Dedifferentiated amniotic fluid mesenchymal stem cell (primary cell): ENCODE results near the gene PCAT6.
"Not testable (repeated sequence)": the region's sequence is repeated elsewhere in the genome, so short reads cannot be mapped to it uniquely, and the experiment has no call there.

ENCODE experiments used
- DNase-seq: peaks from one replicate; pipeline ENCODE4 v3.0.0-alpha.2; 2016; ENCODE audit errors: extremely low spot score

The PCAT6 gene

DNA sequence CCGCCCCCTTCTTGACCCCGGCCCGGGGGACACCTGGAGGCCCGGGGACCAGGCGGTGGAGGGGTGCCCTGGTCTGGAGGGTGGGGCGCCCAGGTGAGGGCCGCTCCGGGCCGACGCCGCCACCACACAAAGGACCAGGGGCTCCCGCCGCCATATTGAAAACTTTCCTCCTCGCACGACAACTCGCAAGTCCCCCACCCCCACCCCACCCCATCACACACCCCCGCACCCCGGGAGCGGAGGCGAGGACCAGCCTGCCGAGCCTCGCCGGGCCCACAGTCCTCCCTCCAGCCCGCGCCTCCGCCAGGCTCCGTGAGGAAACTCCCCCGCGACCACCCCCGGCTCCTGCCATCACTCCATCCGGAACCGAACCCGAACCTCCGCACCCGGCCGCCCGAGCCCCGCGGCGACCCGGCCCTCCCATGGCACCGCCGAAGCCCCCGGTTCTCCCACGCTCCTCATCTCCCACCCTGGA lies 3.3 kb upstream of the PCAT6 start:
- no peak for DNase-seq

DNA sequence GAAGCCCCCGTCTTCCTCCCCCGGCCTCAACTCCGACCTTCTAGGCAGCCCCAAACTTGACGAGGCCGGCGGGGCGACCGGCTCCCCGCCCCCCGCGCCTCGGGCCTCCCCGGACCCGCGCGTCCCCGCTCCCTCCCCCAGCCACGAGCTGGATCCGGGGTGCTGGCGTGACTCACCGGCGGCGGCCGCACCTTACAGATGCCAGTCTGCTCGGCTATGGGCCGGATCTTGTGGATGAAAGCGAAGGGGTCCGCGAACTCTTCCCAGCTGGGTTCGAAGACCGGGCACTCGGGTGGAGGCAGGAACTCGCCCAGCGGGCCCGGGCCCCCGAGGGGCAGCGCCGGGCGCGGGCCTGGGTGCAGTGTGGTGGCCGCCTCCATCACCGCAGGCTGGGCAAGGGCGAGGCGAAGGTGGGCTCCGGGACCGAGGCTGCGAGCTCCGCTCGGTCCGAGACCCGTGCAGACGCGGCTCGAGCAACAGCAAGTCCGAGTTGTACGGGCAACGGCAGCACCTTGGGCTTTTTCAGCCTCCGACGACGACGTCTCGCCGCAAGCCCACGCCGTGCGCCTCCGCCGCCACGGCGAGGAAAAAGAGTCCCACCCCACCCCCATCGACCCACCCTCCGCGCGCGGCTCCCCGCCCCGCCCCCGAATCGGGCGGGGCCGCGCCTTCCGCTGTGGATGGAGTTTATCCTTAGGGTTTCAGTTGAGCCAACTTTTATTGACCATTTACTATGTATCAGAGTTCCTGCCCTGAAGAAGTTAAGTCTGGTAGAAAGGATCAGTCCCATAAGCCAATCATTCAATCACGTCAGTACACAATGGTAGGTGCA lies 2.6 kb upstream of the PCAT6 start, which contains the start of gene KDM5B:
Gene KDM5B, minus strand, starts transcription at position 496 of the 832 bp plus-strand sequence. Its CDS starts 116 bp downstream, at position 380.
- no peak for DNase-seq

- no peak for DNase-seq
Observed at GRCh38 chr1:202809597-202810159, 1.1 kb upstream of the PCAT6 start.

DNA sequence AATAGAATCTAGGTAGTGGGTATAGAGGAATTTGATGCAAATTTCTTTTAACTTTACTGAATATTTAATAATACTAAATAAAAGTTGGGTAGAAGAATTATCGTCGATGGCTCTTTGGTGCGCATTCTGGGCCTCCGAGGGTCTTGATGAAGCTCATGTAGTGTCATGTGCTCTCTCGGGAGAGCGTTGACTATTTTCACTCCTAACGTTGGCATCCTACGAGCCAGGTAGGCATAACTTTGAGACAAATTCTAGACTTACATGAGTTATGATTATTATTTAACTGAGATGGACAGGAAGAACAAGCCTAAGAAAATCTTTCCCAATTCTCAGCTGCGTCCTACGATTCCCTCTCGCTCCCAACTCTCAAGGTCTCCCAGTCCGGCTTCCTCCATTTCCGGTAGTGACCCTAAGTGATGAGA lies 550 bp upstream of the PCAT6 start:
- no peak for DNase-seq

DNA sequence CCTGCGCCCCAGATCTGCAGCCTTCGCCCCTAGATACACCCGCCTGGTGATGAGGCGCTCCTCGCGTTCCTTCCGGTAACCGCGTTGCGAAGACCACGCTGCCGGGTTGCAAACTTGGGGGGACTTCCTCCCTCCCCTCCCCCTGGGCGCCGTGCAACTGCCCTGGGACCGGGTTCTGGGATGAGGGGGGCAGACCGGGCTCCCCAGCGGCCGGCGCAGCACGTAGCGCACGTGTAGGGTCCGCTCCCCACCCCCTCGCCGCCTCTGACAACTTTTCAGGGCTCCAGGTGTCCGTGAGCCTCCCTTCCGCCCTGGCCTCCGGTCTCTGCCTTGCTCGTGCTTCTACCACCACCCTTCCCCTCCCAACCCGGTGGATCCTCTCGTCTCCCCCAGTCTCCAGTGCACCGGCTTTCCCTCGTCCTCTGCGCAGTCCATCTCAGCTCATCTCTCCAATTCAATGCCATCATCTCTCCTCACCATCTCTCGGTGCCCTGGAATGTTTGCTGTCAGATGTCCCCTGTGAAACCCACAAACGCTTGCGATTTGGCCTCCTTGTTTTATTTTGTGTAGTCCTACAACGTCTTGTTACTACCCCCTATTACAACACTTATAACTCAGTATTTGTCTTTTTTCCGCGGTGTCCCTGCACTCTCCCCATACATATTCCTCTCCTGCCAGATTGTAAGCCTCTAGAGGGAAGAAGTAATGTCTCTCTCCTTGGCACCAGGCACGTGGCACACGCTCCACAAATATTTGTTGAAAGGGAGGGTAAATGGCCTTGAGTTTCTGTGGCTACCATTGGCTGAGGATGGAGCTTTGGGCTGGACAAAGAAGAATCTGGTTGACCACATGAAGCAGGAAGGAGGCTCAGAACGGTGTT lies 782 bp downstream of the PCAT6 start:
- no peak for DNase-seq

DNA sequence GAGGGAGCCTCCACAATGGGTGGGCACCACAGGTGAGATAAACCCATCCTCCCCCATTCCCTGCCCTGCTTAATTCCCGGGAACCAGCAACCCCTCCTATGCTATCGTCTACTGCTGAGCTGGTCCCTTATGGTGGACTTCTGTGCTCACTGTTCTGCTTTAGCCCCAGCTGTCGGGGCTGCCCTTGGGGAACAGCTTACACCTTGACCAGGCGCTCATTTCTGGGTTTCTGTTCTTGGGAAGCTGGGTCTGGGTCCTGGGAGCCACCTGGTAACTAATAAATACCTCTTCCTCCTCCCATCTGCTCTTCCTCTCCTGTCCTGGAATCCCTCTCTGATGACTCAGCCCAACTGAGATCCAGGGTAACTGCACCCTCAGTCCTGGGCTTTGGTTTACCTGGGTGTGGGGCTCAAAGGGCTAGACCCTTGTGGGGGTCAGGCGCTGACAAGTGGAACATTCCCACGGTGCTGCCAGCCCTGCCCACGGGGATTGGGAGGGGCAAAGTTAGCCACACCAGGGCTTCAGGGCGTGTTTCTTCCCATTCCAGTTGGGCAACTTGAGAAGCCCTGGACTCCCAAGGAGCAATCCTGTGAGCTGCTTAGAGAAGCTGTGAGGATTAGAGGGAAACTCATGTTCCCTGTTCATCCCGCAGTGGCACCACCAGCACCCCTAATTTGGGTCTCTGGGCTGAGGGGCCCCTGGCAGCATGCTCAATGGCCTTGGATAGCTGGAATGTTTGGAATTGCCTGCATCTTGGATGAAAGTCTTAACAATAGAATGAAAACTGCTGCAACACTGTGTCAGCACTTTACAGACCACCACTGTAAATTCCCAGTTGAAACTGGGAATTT lies 1.6 kb downstream of the PCAT6 start:
- DNase-seq = no peak

GRCh38 chr1:202815120-202815519 lies 4.4 kb downstream of the PCAT6 start:
- no peak for DNase-seq

- DNase-seq = no peak
Observed at GRCh38 chr1:202818819-202819218, 8.1 kb downstream of the PCAT6 start.

GRCh38 chr1:202821467-202821866 lies 10.7 kb downstream of the PCAT6 start:
- DNase-seq = peak; percentile 51

DNA sequence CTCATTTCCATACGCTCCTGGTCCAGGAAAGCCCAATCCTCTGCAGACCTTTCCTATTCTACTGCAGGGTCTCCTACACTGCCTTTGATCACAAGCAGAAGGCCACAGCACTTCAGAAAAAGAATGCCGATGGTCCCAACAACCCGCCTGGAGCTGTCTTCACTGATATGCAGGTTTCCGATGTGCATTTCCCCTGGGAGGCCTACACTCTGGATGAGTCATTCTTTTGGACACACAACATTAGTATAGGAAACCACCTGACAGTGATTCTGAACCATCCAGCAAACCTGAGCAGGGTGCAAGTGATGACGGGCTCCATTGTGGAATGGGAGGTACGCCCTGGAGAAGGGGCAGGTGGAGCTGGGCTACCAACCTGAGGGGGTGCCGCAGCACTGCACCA lies 15.0 kb downstream of the PCAT6 start:
- DNase-seq = no peak

- DNase-seq = not testable (repeated sequence)
Observed at GRCh38 chr1:202829223-202829622, 18.5 kb downstream of the PCAT6 start.

- DNase-seq = no peak
Observed at GRCh38 chr1:202831906-202832305, 21.2 kb downstream of the PCAT6 start.

DNA sequence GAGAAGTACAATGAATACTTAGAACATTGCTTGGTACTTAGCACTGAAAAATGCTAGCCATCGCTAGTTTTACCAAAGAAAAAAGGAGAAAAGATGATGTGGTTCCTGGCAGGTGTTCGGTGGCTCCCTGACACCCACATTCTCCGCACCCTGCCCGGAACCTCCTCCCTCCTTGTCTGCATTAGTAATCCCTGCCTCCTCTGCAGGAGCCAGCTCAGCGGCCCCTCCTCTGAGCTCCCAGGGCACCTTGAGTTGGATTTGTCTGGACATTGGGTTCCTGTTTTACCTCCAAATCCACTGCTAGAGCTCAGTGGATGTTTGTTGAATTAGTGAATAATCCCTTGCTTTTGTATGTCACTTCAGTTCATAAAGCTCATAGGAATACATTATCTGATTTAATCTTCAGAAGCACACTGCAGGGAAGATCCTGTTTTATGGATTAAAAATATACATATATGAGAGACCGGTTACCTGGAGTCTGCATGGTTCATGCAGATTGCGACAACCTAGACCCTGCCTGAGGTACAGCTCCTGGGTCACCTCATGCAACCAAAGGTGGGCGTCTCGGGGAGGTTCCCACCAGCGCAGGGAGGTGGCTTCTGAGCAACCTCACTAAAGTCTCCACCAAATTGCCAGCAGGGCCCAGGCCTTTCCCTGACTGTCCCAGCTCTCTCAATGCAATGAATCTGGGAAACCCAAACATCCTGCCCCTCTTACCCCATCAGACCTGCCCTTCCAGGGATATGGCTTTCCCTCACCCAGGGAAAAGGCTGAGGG lies 24.2 kb downstream of the PCAT6 start:
- DNase-seq = no peak

DNA sequence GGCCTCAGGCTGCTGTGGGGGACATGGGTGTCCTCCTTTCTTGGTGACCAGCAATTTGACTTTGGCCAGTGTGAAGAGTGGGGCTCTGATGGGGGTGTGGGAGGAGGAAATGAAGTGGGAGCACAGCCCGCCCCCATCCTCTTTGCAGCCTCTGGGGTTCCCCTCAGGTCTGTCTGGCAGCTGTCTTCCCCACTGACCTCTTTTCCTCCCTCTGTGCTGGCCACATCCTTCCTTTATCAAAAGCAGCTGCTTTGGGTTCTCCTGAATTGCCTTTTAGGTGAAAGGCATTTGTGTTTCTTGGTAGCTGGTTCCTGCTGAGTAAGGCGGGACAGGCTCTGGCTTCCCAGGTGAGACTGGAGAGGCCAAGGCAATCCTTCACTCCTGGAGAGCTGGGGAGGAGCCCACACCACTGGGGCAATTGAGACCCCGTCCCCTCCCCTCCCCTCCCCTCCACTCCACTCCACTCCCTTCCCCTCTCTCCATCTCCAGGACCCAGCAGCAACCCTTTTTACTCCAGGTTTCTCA lies 24.9 kb downstream of the PCAT6 start:
- DNase-seq = no peak

DNA sequence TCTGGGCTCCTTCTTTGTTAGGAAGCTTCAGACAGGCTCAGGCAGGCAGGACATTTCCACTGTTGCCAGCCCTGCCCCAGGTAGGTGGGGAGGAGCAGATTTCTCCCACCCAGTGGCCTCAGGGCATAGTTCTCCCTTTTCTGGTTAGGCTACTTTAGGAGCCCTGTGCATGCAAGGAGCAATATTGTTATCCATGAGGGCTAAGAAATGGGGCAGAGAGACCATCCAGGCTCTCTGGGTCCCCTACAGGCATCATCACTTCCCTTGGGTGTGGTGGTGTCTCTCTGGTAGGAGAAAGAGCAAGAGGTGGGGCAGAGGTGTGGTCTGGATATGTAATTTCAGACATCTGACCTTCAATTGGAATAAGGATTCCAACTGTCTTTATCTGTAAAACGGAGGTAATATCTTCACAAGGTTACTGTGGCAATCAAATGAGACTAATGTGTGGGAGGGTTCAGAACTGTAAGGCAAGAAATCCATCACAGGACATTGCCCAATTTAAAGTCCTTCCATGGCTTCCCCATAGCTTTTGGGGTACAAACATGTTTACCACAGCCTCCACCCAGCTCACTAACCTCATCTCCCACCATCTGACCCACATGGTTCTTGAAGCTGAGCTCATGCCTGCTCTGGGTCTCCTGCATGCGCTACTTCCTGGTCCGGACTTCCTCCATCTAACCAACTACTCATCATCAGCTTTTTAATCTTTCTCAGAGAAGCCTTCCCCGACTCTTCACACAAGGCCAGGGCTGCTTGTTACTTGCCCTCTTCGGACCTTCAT lies 26.1 kb downstream of the PCAT6 start:
- DNase-seq = no peak

GRCh38 chr1:202837746-202838262 lies 27.1 kb downstream of the PCAT6 start:
- DNase-seq = no peak

- no peak for DNase-seq
Observed at GRCh38 chr1:202843081-202843480, 32.3 kb downstream of the PCAT6 start.

GRCh38 chr1:202844259-202844658 lies 33.5 kb downstream of the PCAT6 start:
- no peak for DNase-seq

DNA sequence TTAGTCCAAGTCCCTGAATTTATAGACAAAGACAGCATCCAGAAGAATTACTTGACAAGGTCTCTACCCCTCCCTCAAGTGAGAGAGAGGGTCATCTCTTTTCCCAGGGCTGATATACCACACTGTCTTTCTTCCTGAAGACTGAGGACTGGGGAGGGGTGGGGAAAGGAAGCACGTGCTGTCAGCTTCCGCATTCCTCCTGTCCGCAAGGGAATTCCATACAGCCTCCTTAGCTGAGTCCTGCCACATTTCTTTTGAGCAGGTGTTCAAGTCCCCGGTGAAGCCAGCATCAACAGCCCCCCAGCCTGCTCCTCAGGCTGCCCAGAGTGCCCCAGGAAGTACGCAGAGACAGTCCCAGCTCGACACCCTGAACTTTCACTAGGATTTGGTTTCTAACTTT lies 34.2 kb downstream of the PCAT6 start:
- DNase-seq = no peak
